ENCODE results near the gene HNF1A.

Gene HNF1A

GRCh38 chr12:120959111-120959878 lies 19.0 kb upstream of the HNF1A start:
- DNase-seq = no peak

- DNase-seq = no peak
Observed at GRCh38 chr12:120960657-120961056, 17.7 kb upstream of the HNF1A start.

GRCh38 chr12:120961604-120962531 lies 16.5 kb upstream of the HNF1A start:
- no peak for DNase-seq

- DNase-seq = no peak
Observed at GRCh38 chr12:120962532-120963020, 15.8 kb upstream of the HNF1A start.

- no peak for DNase-seq
Observed at GRCh38 chr12:120964298-120964697, 14.0 kb upstream of the HNF1A start.

GRCh38 chr12:120965534-120966091 lies 12.7 kb upstream of the HNF1A start:
- DNase-seq = no peak

- DNase-seq = no peak
Observed at GRCh38 chr12:120970310-120970709, 8.0 kb upstream of the HNF1A start.

- peak in 1 of 2 experiments; percentile 17 for DNase-seq
Observed at GRCh38 chr12:120971299-120972180, 6.8 kb upstream of the HNF1A start.

GRCh38 chr12:120972870-120973543 lies 5.3 kb upstream of the HNF1A start:
- no peak for DNase-seq

GRCh38 chr12:120977531-120978295 lies 630 bp upstream of the HNF1A start:
- no peak for DNase-seq

- no peak for DNase-seq
Observed at GRCh38 chr12:120979220-120979861, 998 bp downstream of the HNF1A start.

- DNase-seq = no peak
Observed at GRCh38 chr12:120979862-120980696, 1.7 kb downstream of the HNF1A start.

GRCh38 chr12:120980800-120981368 lies 2.5 kb downstream of the HNF1A start:
- DNase-seq = no peak

- no peak for DNase-seq
Observed at GRCh38 chr12:120981407-120981941, 3.1 kb downstream of the HNF1A start.

GRCh38 chr12:120982659-120983058 lies 4.3 kb downstream of the HNF1A start:
- no peak for DNase-seq

GRCh38 chr12:120983759-120984158 lies 5.4 kb downstream of the HNF1A start:
- DNase-seq = no peak

GRCh38 chr12:120984351-120984898 lies 6.1 kb downstream of the HNF1A start:
- DNase-seq = no peak

- DNase-seq = no peak
Observed at GRCh38 chr12:120988234-120988633, 9.9 kb downstream of the HNF1A start.
